CMK (cell line): ENCODE results near the gene ACY1.

Experiments
- DNase-seq: peaks from one replicate; pipeline ENCODE4 v3.0.0-alpha.2; 2010; ENCODE audit warnings: low read depth

Gene ACY1

DNA sequence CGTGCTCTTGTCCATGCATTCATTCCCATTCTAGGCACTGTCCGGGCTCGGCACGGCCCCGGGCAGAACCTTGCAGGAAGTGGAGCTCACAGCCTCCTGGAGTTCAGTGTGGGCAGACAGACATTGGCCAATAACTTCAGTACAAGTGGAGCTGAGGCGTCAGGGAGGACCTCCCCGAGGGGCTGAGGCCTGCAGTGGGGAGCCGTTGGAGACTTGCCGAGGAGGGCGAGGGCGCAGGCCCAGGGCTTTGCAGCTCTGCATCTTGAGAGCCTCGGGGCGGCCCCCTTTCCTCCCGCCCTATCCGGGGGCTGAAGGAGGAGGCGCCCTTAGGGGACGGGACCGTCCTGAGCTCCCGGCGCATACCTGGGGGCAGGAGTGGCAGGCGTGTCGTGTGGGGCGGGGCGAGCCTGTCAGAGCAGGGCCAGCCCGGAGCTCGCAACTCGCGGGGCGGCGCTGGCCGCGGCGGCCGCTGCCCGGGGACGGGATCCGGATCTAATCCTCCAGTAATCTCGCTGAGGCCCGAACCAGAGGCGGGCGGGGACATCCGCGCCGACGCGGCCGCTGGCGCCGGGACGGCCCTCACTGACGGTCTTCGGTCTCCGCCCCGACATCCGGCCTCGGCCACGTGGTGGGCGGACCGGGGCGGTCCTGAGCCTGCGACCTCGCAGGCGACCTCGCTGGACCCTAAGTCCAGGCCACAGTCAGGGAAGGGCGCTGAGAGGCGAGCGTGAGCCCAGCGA is at the start of gene ACY1:
TSS of gene ACY1 (plus strand) at position 698 of the 740 bp plus-strand sequence. CDS start 530 bp downstream, outside the sequence.
- peak; percentile 86 for DNase-seq

- DNase-seq, result no peak
Measured at GRCh38 chr3:51934139-51934850, 49.0 kb upstream of the ACY1 start.

DNA sequence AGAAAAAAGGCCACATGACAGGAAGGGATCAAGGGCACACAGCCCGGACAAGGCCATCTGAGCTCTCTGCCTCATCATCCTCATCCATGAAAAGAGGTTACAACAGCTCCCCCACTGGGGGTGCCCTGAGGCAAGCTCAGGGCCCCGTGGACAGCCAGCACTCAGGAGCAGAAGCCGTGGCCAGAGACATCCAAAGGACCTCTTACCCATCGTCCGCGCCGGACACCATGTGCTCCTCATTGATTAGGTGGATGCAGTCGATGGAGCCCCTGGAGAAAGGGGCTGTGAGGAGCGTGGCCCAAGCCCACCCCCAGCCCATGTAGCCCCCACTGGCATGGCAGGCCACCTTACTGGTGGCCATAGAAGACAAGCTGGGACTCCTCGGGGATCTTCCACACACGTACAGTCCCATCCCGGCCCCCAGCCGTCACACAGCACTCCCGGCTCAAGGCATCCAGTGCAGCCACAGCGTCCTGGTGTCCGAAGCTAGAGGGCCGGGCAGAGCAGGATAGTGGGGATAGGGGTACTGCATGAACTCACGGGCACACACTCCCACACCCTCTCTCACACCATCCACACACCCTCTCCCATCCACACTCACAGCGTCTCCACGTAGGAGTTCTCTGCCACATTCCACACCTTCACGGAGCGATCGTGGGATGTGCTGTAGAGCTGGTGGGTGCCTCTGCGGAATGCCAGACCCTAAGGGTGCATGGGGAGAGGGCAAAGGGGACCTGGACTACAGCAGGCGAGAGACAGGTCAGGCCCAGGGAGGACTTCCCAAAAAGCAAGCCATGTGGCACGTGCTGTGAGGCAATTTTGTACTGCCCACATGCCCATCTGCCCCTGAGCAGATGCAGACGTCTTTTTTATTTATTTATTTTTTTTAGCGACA is 48.1 kb upstream of the ACY1 start:
- DNase-seq, result no peak

DNA sequence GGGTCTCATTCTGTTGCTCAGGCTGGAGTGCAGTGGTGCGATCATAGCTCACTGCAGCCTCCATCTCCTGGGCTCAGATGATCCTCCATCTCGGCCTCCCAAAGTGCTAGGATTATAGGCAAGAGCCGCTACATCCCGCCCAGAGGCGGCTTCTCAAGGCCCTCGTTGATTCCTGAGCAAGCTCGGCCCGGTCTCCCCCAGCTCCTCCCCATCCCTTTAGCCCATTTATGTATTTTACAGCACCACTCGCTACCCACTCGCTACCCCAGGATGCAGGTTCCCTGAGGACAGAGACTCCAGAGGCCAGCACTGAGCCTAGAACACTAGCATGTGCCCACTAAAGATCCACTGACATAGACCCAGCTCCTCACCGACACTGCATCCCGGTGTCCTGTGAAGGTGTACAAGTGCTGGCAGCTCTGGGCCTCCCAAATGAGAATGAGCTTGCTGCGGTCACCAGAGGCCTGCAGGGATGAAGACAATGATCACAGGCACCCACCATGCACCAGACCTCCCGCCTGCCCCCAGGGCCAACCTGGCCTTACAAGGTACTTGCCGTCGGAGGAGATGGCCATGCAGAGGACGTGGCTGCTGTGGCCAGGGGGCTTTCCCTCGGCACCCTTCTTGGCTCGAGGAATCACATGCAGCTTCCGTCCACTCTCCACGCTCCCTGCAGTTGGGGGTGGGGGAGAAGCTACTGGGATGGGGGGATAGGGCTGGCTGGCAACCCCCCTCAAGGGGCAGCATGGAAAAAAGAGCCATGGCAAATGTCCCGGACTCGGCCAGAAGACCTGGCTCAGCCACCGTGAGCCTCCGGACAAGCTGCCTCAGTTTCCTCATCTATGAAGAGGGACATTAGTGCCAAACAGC is 47.2 kb upstream of the ACY1 start:
- no peak for DNase-seq

GRCh38 chr3:51937014-51937413 is 46.3 kb upstream of the ACY1 start:
- DNase-seq, result no peak

DNA sequence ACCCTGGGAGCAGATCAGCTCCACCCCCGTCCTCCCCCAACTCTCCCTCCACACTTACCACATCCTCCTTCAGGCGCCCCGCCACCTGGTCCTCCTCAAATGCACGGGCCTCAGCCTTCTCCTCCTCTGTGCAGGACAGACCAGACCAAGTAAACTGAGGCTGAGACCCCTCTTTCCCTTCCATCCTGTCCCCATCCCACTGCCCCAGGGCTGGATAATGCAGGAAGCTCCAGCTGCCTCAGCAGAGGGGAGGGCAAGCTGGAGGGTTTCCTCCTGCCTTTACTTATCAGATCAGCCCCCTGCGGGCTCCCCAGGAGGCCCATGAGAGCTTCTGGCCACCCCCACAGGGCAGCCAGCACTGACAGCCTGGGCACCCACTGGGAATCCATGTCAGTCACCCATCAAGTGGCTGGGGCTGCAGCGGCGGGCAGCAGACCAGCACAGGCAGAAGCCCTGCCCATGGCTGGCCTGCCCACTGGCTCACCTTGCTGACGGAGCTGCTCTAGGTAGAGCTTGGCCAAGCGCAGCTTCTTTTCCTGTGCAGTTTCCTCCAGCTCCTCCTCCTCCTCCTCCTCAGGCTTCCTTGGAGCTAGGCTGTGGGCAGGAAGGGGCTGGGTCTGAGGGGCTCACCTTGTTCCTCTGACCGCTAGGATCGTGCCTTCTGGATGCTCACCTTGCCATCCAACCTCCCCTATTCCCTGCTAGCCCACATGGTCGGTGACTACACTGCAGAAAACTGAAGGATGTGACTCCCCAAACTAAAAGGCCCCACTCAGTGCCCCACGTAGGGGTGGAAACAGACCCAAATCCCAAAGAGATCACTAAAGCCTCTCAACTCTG is 45.5 kb upstream of the ACY1 start:
- DNase-seq, result no peak

GRCh38 chr3:51938780-51939425 is 44.4 kb upstream of the ACY1 start:
- DNase-seq, result no peak

GRCh38 chr3:51940648-51941462 is 42.5 kb upstream of the ACY1 start:
- no peak for DNase-seq

- DNase-seq, result no peak
Measured at GRCh38 chr3:51941463-51941797, 41.9 kb upstream of the ACY1 start.

DNA sequence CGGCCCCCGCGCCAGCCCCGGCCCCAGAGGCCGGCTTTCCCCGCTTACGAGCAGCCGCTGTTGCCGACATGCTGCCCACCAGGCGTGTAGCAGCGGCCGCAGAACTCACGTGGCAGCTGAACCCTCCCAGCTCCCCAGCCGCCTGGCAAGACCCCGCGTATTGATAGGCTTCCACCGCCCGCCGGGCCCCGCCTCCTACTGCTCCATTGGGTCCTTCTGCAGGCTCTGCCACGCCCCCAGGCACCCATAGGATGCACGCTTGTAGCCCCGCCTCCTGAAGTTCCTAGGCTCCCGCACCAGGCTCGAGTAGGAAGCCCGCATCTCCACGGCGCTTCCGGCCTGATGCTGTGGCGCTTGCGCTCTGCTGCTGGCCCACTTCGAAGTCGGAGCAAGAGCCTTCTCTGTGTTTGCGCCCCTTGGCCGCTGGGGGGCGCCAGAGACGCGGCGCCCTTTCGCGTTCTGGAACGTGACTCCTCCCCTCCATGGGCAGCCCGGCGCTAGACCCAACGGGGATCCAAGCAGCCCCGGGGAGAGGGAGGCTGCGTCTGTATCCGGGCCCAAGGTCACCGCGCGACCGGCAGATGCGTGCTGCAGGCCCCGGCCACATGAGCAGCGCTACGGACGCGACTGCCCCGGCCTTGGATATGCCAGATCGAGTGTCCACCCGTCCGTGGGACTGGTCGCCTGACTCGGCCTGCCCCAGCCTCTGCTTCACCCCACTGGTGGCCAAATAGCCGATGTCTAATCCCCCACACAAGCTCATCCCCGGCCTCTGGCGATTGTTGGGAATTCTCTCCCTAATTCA is 41.3 kb upstream of the ACY1 start, which contains the start of the genes PARP3 and RRP9:
TSS of gene PARP3 (plus strand) at position 566 of the 805 bp plus-strand sequence. CDS start 993 bp downstream, outside the sequence.
TSS of gene RRP9 (minus strand) at position 107 of the 805 bp plus-strand sequence. CDS start at position 70, 37 bp downstream.
- peak; percentile 99 for DNase-seq

GRCh38 chr3:51942603-51943450 is 40.5 kb upstream of the ACY1 start:
- DNase-seq, result no peak

GRCh38 chr3:51943451-51944391 is 39.6 kb upstream of the ACY1 start:
- no peak for DNase-seq

DNA sequence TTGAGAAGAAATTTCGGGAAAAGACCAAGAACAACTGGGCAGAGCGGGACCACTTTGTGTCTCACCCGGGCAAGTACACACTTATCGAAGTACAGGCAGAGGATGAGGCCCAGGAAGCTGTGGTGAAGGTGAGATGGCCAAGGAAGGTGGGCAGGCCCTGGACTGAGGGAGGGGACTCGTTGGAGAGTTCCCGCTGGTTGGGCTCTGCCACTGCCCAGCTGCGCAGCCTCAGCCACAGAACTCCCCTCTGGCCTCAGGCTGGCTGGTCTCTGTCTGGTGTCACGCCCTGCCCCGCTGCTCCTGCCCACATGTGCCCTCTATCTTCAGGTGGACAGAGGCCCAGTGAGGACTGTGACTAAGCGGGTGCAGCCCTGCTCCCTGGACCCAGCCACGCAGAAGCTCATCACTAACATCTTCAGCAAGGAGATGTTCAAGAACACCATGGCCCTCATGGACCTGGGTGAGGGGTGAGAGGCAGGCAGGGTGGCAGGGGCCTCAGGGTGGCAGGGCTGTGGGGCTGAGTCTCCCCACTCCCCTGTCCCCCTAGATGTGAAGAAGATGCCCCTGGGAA is 38.8 kb upstream of the ACY1 start:
- no peak for DNase-seq

GRCh38 chr3:51945031-51945840 is 38.1 kb upstream of the ACY1 start:
- no peak for DNase-seq
